ENCODE data around the gene PDE8A.

The PDE8A gene

DNA sequence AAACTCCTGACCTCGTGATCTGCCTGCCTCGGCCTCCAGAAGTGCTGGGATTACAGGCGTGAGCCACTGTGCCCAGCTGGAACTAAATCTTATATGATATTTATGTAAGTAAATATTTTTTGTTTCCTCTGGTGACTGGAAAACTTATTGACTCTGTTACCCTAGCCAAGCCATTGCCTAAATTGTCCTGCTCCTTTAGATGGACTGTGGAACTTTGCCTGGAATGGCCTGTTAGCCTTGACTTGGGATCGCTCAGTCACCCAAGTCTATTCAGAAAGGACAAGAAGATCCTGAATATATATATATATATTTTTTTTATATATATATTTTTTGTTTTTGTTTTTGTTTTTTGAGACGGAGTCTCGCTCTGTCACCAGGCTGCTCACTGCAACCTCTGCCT is 113.9 kb downstream of the PDE8A start:
- no peak for DNase-seq

GRCh38 chr15:85097250-85097649 is 115.6 kb downstream of the PDE8A start:
- no peak for DNase-seq

DNA sequence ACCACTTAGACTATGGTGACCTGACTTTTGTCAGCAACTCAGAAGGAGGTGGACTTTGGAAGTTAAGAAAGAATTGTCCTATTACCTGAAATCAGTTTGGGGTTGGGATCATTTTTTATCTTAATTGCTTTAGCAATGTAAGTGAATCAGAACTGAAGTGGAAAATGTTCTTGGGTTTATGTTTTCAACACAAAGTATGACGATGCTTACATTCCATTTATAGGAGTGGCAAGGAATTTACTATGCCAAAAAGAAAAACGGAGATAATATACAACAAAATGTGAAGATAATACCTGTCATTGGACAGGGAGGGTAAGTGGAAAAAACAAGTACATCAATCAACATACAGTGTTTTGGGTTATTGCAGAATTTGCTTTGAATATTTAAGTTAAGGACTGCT is 116.1 kb downstream of the PDE8A start:
- no peak for DNase-seq

DNA sequence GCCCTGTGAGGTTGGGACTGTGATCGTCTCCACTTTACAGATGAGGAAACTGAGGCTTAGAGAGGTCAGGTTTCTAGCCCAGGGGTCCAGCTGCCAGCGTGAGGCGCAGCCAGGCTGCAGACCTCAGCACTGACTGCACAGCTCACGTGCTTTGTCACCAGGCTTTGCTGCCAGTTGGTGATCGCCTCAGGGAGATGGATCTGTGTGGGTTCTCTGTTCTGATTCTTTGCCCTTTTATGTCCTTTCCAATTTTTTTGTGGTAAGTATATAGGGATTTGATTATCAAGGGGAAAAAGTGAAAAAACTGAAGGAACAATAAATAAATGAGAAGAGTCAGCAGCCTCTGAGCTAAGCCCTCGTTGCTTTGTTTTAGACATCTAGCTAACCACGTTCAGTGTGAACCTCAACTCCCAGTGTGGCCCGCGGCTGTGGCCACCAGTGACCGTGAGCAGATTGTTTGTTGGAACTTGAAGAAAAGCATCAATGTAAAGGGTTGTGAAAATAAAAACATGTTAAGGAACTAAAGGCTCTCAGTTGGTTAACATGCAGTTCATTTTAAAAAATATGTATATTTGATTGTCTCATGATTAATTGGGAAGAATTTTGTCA is 117.6 kb downstream of the PDE8A start:
- DNase-seq, result no peak

DNA sequence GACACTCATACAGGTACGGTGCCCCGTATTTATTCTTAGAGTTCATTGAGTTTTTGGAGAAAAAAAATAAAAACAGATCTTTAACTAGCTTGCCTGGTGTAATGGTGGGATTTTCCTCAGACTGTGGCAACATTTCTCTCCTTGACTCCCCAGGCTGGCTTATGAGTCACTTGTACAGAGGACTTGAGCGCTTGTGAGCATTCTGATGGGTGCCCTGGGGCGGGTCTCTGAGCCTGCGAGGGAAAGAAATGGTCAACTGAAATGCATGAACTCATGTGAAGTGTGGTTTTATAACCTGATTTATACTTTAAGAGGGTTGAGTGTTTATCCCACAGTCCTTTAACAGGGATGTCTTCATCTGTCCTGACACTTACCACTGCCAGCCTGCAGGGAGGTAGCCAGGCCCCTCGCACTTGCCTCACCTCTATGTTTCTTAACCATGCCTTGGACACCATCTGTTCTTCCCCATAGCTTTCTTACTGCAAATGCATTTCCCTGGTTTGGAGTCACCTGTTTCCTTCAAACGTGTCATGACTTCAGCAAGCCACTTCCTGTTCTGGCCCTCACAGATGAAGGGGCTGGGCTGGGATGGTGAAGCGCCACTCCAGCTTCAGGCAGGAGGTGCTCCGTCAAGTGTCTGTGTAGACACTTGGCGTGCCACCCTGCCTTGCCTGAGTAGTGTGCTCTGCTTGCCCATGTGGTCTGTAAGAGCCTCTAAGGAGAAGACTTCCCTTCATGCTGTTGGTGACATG is 118.7 kb downstream of the PDE8A start:
- DNase-seq, result no peak

GRCh38 chr15:85104584-85104983 is 122.9 kb downstream of the PDE8A start:
- DNase-seq, result no peak

DNA sequence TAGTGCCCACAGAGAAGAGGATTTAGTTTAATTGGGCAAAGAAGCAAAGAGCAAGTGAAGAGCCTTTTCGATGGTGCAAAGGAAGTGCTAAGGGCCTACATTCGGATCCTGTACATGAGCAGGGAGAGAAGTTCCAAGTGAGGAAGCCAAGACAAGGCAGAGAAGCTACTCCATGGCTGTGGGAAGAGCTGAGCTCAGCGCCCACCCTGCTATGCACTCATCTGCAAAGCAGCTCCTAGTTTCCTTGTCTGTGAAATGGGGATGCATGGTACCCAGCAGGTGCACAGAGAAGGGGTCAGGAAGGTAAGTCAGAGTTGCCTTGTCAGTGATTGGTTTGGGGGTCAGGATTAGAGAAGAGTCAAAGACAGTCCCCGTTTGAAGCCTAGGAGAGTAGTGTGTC is 126.5 kb downstream of the PDE8A start:
- no peak for DNase-seq

DNA sequence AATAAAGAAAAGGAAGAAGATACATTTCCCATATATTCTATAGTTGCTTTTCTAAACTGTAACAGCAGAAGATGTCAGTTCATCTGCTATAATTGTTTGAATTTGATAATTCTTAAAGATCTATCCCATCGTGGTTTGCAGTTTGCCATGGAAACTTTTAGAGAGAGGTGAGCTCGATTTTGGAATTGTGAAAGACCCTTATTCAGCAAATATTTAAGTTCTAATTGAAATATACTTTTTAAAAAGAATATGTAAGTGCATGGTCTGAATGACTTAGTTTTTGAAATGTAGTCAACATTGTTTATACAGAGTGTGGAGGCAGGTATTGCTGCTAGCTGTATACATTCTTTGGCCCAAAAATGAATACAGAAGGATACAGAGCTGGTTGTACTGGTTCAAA is 127.7 kb downstream of the PDE8A start:
- DNase-seq, result no peak

- DNase-seq, result no peak
These were observed 131.3 kb downstream of the PDE8A start for GRCh38 chr15:85112997-85113396.

DNA sequence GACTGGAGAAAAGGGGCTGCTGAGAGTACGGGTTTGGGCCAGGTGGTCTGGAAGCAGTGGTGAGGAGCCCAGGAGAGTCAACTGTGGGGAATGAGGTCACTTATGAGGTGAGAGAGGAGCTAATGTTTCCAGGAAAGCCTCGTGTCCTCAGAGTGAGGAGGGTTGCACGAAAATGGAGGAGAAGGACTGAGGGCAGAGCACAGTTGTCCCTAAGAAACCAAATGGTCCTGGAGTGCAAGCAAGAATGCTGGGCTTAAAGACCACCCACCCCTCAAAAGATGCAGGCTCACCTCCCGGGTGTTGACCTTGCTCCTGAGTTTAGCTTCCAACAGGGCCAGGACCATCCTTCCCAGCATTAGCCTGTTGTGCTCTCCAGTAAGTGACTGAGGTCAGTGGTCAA is 133.2 kb downstream of the PDE8A start:
- no peak for DNase-seq

- no peak for DNase-seq
These were observed 134.4 kb downstream of the PDE8A start for GRCh38 chr15:85116066-85116465.

DNA sequence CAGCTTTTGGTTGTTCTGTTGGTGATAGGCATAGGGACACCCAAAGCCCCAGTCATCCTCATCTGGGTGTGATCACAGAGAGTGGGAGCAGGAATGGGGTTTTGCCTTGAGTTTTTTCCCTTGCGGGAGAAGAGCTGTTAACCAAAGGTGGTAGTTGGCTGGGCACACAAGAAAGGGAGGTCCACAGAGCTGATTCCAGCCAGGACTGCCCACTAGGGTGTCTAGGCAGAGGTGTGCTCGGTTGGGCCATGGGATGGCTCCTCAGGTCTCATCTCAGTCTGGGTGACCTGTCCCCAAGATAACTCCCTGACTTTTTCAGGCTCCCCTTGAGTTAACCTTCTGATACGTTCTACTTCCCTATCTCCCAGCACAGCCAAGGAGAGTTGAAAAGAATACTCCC is 134.8 kb downstream of the PDE8A start:
- DNase-seq, result no peak

- no peak for DNase-seq
These were observed 135.4 kb downstream of the PDE8A start for GRCh38 chr15:85116925-85117646.

- DNase-seq, result no peak
These were observed 136.5 kb downstream of the PDE8A start for GRCh38 chr15:85118173-85118572.

DNA sequence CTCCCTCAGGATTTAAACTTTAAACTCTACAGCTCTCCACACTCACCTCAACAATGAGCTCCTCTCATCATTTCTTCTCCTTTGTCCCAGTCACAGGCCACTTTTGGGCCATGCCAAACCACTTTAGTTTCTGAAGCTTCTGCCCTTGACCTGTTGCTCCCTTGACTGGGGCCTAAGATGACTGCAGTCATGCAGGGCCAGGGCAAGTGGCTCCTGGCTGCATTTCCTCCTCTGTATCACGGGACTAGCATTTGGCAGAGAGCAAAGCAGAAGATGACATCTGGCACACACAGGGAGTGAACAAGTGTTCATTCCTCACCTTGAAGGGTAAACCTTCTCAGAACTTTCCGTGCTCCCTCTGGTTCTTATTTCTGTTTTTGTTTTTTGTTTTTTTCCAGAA is 136.9 kb downstream of the PDE8A start:
- no peak for DNase-seq

DNA sequence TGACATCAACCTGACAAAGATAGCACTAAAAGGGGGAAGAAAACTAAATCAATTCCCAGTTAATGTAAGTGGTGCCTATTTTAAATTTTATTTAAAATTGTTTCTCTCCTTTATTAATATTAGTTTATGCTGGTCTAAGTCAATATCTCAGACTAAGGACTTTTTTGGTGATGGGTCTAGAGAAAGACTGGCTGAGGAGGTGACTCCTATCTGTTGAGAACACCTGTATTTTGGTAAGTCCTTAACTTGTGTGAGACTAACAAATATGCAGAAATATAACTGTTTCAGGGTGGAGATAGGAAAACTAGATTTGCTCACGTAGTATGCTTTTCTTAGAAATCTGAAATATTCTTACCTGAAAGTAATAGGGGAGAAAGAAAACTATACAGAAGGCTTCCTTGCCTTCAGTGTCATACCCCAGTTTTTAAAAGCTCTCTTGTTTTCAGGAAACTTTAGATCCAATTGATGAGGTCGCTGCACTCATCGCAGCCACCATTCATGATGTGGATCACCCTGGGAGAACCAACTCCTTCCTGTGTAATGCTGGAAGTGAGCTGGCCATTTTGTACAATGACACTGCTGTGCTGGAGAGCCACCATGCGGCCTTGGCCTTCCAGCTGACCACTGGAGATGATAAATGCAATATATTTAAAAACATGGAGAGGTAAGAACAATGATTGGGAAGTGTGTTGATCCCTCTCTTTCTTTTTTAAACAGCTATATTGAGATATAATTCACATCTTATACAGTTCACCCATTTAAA is 138.9 kb downstream of the PDE8A start:
- DNase-seq, result no peak

DNA sequence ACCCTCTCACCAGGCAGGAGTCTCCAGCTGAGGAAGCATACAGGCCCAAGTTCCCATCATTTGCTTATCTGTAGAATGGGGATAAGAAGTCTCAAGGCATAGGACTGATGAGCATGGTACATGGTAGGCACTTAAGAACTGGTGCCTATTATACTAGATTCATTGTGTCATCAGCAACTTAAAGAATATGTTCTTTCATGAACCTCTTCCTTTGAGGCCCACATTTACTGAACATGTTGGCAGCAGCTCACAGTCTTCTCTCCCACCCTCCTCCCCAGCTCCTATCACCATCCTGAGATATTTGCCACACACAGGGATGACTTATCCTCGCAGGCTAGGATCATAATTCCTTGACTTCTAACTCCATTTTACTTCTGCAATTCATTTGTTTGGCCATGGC is 142.5 kb downstream of the PDE8A start:
- DNase-seq, result no peak

GRCh38 chr15:85125056-85125661 is 143.5 kb downstream of the PDE8A start:
- DNase-seq, result no peak

DNA sequence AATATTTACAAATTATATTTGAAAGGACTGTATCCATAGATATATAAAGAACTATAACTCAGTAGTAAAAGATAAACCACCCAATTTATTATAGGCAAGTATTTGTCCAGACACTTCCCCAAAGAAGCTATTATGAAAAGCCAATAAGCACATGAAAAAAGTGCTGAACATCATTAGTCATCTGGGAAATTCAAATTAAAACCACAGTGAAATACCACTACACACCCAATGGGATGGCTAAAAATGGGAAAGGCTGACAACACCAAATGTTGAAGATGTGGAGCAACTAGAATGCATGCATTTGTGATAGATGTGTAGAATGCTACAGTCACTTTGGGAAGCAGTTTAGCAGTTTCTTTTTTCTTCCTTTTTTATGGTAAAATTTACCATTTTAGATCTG is 147.0 kb downstream of the PDE8A start:
- no peak for DNase-seq

- no peak for DNase-seq
These were observed 148.2 kb downstream of the PDE8A start for GRCh38 chr15:85129881-85130280.

DNA sequence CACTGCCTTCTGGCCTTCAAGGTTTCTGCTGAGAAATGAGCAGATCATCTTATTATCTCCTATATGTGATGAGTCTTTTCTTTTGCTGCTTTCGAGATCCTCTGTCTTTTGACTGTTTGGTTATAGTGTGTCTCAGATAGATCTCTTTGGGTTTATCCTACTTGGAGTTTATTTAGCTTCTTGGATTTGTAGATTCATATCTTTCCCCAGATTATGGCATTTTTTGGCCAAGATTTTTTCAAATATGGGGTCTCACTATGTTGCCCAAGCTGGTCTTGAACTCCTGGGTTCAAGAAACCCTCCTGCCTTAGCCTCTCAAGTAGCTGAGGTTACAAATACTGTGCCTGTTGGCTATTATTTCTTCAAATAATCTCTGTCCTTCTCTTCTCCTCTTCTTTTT is 150.3 kb downstream of the PDE8A start:
- no peak for DNase-seq

GRCh38 chr15:85133709-85134108 is 152.1 kb downstream of the PDE8A start:
- no peak for DNase-seq

Measured in CD4-positive, alpha-beta T cell treated with Interleukin-17A for 4 hours (primary cell).